Neural cell (in vitro differentiated cells): ENCODE results near the gene CAND1. TPM values are rescaled to one million over a fixed set of nuclear protein-coding genes. Genes with fewer than 3 reads are reported as not detected.

Experiments used
- H2AFZ ChIP-seq: fragments of 200-600, 300-800 bp; sonication (generic), shearing (Covaris generic); 2 replicates; pipeline ENCODE4 v1.6.0; 2014; ENCODE audit warnings: low read depth, mild to moderate bottlenecking, antibody characterized with exemption, low read length, moderate library complexity
- H3F3A ChIP-seq: fragments of 200-600 bp; shearing (Covaris generic); 2 replicates; pipeline ENCODE4 v1.6.1; 2016; ENCODE audit warnings: mild to moderate bottlenecking, moderate library complexity, mixed read lengths, antibody characterized with exemption, low read length; ENCODE audit not compliant: insufficient read depth, poor library complexity, severe bottlenecking
- H3K27ac ChIP-seq: fragments of 200-600, 300-800 bp; sonication (generic), shearing (Covaris generic); 2 replicates; pipeline ENCODE4 v1.5.1; 2014; ENCODE audit warnings: mild to moderate bottlenecking, low read length, moderate library complexity
- H3K27me3 ChIP-seq: fragments of 300-800, 200-600 bp; sonication (generic), shearing (Covaris generic); 2 replicates; pipeline ENCODE4 v1.6.0; 2014; ENCODE audit warnings: mild to moderate bottlenecking, low read depth, low read length, moderate library complexity; ENCODE audit not compliant: insufficient read depth
- H3K36me3 ChIP-seq: fragments of 300-800, 200-600 bp; sonication (generic), shearing (Covaris generic); 2 replicates; pipeline ENCODE4 v1.5.1; 2014; ENCODE audit warnings: mild to moderate bottlenecking, antibody characterized with exemption, low read length, moderate library complexity; ENCODE audit not compliant: insufficient read depth
- H3K4me2 ChIP-seq: fragments of 300-800, 200-600 bp; sonication (generic), shearing (Covaris generic); 2 replicates; pipeline ENCODE4 v1.6.0; 2014; ENCODE audit warnings: mild to moderate bottlenecking, low read length
- H3K4me3 ChIP-seq: fragments of 300-800, 200-600 bp; sonication (generic), shearing (Covaris generic); 2 replicates; pipeline ENCODE4 v1.5.1; 2014; ENCODE audit warnings: mild to moderate bottlenecking, low read length, moderate library complexity
- H3K79me2 ChIP-seq: fragments of 200-600 bp; shearing (Covaris generic); replicated peaks from 2 replicates; pipeline ENCODE4 v1.6.0; 2014; ENCODE audit warnings: mild to moderate bottlenecking, low read length, moderate library complexity; ENCODE audit not compliant: insufficient read depth
- H3K9ac ChIP-seq: fragments of 300-800, 200-600 bp; sonication (generic), shearing (Covaris generic); 2 replicates; pipeline ENCODE4 v1.6.1; 2016; ENCODE audit warnings: mild to moderate bottlenecking, low read length, mixed read lengths
- H3K9me2 ChIP-seq: fragments of 200-600 bp; shearing (Covaris generic); 2 replicates; pipeline ENCODE4 v1.6.1; 2016; ENCODE audit warnings: mild to moderate bottlenecking, low read length, mixed read lengths; ENCODE audit not compliant: insufficient read depth
- H3K9me3 ChIP-seq: fragments of 200-600, 300-800 bp; sonication (generic), shearing (Covaris generic); 2 replicates; pipeline ENCODE4 v1.6.1; 2016; ENCODE audit warnings: mild to moderate bottlenecking, mixed run types, low read length, moderate library complexity, mixed read lengths
- H4K20me1 ChIP-seq: fragments of 200-600 bp; shearing (Covaris generic); 2 replicates; pipeline ENCODE4 v1.6.1; 2016; ENCODE audit warnings: mild to moderate bottlenecking, mixed run types; ENCODE audit not compliant: insufficient read depth
- EP300 ChIP-seq: fragments of 450-650 bp; conservative IDR thresholded peaks from 2 replicates; pipeline ENCODE4 v1.6.1; 2014; ENCODE audit warnings: antibody characterized with exemption, mild to moderate bottlenecking, moderate library complexity; ENCODE audit not compliant: poor library complexity, severe bottlenecking
- EZH2 ChIP-seq: fragments of 200-600, 300-800 bp; shearing (Covaris generic), sonication (generic); IDR thresholded peaks from 2 replicates; pipeline ENCODE4 v1.6.1; 2014; ENCODE audit warnings: antibody characterized with exemption, low read length, borderline replicate concordance, mild to moderate bottlenecking; ENCODE audit not compliant: insufficient read depth, poor library complexity, severe bottlenecking
- MXI1 ChIP-seq: fragments of 450-650 bp; conservative IDR thresholded peaks from 2 replicates; pipeline ENCODE4 v1.6.1; 2014; ENCODE audit warnings: antibody characterized with exemption, mild to moderate bottlenecking; ENCODE audit not compliant: poor library complexity, severe bottlenecking
- POLR2AphosphoS5 ChIP-seq: IDR thresholded peaks from 2 replicates; pipeline ENCODE4 v1.6.1; 2012
- RAD21 ChIP-seq: fragments of 450-650 bp; conservative IDR thresholded peaks from 2 replicates; pipeline ENCODE4 v1.6.1; 2014; ENCODE audit warnings: antibody characterized with exemption, mild to moderate bottlenecking, moderate library complexity
- SMC3 ChIP-seq: fragments of 450-650 bp; conservative IDR thresholded peaks from 2 replicates; pipeline ENCODE4 v1.6.1; 2014; ENCODE audit warnings: antibody characterized with exemption, mild to moderate bottlenecking, moderate library complexity; ENCODE audit not compliant: poor library complexity
- TAF1 ChIP-seq: IDR thresholded peaks from 2 replicates; pipeline ENCODE4 v1.6.1; 2012; ENCODE audit warnings: low read depth
- polyA plus RNA-seq: library from polyadenylated mRNA; depleted of rRNA; stranded (reverse); fragments of >200 nt; gene quantifications from 2 replicates; pipeline ENCODE4 v1.2.3, GENCODE V29; 2014
- TF ChIP-seq, protein P1 (sequence below): IDR thresholded peaks from 2 replicates; pipeline ENCODE4 v1.6.1; 2012; ENCODE audit warnings: borderline replicate concordance
- TF ChIP-seq, protein P2 (sequence below): fragments of 450-650 bp; IDR thresholded peaks from 2 replicates; pipeline ENCODE4 v1.5.1; 2014; ENCODE audit warnings: antibody characterized with exemption, mild to moderate bottlenecking, moderate library complexity; ENCODE audit not compliant: poor library complexity, severe bottlenecking

Gene CAND1
- polyA plus RNA-seq, 1 donor from 2014 or later: 132 TPM

DNA sequence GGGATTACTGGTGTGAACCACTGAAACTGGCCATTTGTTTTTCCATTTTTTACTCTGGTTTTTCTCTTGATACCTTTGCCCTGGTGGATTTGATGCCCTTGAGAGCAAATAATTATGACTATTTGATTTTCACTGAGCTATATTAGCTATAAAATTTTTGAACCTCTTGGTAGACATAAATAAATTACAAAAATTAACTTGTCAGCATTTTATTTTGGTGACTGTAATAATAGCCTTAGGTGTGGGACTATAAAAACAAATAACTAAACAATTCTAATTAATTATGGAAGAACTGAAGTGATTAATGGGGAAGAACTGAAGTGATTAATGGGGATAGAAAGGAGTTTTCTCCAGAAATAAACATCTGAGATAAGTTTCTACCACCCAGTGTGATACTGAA is 62.7 kb downstream of the CAND1 start:
- H3K9ac ChIP-seq: no peak overlapping the region
- no peak for TF ChIP-seq EZH2
- no peak for TF ChIP-seq EP300
- TF ChIP-seq, protein P1, sequence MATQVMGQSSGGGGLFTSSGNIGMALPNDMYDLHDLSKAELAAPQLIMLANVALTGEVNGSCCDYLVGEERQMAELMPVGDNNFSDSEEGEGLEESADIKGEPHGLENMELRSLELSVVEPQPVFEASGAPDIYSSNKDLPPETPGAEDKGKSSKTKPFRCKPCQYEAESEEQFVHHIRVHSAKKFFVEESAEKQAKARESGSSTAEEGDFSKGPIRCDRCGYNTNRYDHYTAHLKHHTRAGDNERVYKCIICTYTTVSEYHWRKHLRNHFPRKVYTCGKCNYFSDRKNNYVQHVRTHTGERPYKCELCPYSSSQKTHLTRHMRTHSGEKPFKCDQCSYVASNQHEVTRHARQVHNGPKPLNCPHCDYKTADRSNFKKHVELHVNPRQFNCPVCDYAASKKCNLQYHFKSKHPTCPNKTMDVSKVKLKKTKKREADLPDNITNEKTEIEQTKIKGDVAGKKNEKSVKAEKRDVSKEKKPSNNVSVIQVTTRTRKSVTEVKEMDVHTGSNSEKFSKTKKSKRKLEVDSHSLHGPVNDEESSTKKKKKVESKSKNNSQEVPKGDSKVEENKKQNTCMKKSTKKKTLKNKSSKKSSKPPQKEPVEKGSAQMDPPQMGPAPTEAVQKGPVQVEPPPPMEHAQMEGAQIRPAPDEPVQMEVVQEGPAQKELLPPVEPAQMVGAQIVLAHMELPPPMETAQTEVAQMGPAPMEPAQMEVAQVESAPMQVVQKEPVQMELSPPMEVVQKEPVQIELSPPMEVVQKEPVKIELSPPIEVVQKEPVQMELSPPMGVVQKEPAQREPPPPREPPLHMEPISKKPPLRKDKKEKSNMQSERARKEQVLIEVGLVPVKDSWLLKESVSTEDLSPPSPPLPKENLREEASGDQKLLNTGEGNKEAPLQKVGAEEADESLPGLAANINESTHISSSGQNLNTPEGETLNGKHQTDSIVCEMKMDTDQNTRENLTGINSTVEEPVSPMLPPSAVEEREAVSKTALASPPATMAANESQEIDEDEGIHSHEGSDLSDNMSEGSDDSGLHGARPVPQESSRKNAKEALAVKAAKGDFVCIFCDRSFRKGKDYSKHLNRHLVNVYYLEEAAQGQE: no peak
- no peak for TF ChIP-seq MXI1
- no peak for TF ChIP-seq TAF1
- TF ChIP-seq, protein P2, sequence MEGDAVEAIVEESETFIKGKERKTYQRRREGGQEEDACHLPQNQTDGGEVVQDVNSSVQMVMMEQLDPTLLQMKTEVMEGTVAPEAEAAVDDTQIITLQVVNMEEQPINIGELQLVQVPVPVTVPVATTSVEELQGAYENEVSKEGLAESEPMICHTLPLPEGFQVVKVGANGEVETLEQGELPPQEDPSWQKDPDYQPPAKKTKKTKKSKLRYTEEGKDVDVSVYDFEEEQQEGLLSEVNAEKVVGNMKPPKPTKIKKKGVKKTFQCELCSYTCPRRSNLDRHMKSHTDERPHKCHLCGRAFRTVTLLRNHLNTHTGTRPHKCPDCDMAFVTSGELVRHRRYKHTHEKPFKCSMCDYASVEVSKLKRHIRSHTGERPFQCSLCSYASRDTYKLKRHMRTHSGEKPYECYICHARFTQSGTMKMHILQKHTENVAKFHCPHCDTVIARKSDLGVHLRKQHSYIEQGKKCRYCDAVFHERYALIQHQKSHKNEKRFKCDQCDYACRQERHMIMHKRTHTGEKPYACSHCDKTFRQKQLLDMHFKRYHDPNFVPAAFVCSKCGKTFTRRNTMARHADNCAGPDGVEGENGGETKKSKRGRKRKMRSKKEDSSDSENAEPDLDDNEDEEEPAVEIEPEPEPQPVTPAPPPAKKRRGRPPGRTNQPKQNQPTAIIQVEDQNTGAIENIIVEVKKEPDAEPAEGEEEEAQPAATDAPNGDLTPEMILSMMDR: no peak
- H4K20me1 ChIP-seq: no peaks in the 10 kb centered on the region
- H3K9me2 ChIP-seq: no peaks in the 10 kb centered on the region
- no peaks in the 10 kb centered on the region for H3K79me2 ChIP-seq
- no peak overlapping the region for H3K27ac ChIP-seq
- no peaks in the 10 kb centered on the region for H3K9me3 ChIP-seq
- no peak overlapping the region for H3K4me2 ChIP-seq
- no peak overlapping the region for H3K4me3 ChIP-seq
- H3F3A ChIP-seq: no peaks in the 10 kb centered on the region
- no peak overlapping the region for H2AFZ ChIP-seq
- H3K27me3 ChIP-seq: no peaks in the 10 kb centered on the region
- no peaks in the 10 kb centered on the region for H3K36me3 ChIP-seq

DNA sequence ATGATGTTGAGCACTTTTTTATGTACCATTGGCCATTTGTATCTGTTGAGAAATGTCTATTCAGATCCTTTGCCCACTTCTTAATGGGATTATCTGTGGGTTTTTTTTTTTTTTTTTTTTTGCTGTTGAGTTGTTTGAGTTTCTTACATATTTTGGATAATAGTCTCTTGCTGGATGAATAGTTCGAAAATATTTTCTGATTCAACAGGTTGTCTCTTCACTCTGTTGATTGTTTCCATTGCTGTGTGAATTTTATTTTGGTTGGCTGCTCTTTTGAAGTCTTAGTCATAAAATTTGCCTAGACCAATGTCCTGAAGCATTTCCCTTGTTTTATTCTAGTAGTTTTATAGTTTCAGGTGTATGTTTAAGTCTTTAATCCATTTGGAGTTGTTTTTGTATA is 64.5 kb downstream of the CAND1 start:
- TF ChIP-seq EP300 (no peak), RAD21 (no peak), MXI1 (no peak), POLR2AphosphoS5 (no peak), SMC3 (no peak), TAF1 (no peak), EZH2 (no peak)
- TF ChIP-seq, protein P2: no peak
- TF ChIP-seq, protein P1: no peak
- Histone ChIP-seq H3F3A (no peaks in the 10 kb centered on the region), H3K9me2 (no peaks in the 10 kb centered on the region), H3K9me3 (no peaks in the 10 kb centered on the region), H3K27ac (no peak overlapping the region), H3K9ac (no peak overlapping the region), H3K27me3 (no peaks in the 10 kb centered on the region), H2AFZ (no peak overlapping the region), H3K36me3 (no peaks in the 10 kb centered on the region), H3K79me2 (no peaks in the 10 kb centered on the region), H4K20me1 (no peaks in the 10 kb centered on the region), H3K4me2 (no peak overlapping the region), H3K4me3 (no peak overlapping the region)
